OCI-LY1 (cell line): ENCODE measurements around the gene ZNF598.

Experiments used
- EZH2 ChIP-seq: fragments of 200-600 bp; sonication (generic), shearing (Covaris generic); IDR thresholded peaks from 2 replicates; pipeline ENCODE4 v1.8.0; 2017; ENCODE audit warnings: borderline replicate concordance, mixed run types, mild to moderate bottlenecking, antibody characterized with exemption, low read length, moderate library complexity, mixed read lengths
- TF ChIP-seq, protein P1 (sequence below): fragments of 200-600 bp; sonication (generic), shearing (Covaris generic); IDR thresholded peaks from 2 replicates; pipeline ENCODE4 v1.5.1; 2017; ENCODE audit warnings: mild to moderate bottlenecking, antibody characterized with exemption, low read length, moderate library complexity, mixed read lengths

DNA sequence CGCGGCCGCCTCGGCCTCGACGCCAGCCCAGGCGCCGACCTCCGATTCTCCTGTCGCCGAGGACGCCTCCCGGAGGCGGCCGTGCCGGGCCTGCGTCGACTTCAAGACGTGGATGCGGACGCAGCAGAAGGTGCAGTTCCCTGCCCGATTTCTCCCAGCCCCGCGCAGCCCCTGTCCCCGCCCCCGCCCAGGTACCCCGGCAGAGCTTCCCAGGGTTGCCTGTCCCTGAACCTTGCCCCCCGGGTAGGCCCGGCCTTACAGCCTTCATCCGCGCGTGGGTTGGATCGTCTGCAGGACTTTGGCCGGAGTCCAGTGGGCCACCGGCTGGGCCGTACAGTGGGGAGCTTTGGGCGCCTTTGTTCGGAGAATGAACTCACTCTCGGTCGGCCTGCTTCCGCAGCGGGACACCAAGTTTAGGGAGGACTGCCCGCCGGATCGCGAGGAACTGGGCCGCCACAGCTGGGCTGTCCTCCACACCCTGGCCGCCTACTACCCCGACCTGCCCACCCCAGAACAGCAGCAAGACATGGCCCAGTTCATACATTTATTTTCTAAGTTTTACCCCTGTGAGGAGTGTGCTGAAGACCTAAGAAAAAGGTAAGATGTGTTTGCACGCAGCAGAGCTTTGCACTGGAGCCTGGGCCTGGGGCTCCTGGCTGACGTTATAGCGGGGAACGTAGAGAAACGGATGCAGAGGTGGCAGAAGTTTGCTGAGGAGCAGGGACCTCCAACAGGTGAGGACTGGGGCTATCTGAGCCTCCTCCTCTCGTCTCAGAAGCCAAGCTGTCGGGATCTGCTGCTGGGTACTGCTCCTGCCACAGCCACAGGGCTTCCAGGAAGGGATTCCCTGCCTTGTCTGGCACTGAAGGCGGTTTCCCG is 25.0 kb downstream of the ZNF598 start:
- no peak for TF ChIP-seq EZH2
- TF ChIP-seq, protein P1, sequence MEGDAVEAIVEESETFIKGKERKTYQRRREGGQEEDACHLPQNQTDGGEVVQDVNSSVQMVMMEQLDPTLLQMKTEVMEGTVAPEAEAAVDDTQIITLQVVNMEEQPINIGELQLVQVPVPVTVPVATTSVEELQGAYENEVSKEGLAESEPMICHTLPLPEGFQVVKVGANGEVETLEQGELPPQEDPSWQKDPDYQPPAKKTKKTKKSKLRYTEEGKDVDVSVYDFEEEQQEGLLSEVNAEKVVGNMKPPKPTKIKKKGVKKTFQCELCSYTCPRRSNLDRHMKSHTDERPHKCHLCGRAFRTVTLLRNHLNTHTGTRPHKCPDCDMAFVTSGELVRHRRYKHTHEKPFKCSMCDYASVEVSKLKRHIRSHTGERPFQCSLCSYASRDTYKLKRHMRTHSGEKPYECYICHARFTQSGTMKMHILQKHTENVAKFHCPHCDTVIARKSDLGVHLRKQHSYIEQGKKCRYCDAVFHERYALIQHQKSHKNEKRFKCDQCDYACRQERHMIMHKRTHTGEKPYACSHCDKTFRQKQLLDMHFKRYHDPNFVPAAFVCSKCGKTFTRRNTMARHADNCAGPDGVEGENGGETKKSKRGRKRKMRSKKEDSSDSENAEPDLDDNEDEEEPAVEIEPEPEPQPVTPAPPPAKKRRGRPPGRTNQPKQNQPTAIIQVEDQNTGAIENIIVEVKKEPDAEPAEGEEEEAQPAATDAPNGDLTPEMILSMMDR, result no peak
